ENCODE results near the gene HECTD2.
"Not testable (repeated sequence)": the region's sequence is repeated elsewhere in the genome, so short reads cannot be mapped to it uniquely, and the experiment has no call there.

The HECTD2 gene

GRCh38 chr10:91412354-91413087 is 2.4 kb downstream of the HECTD2 start:
- no peak for DNase-seq

GRCh38 chr10:91415816-91416215 is 5.7 kb downstream of the HECTD2 start:
- no peak for DNase-seq

GRCh38 chr10:91416339-91416855 is 6.3 kb downstream of the HECTD2 start:
- DNase-seq: no peak

GRCh38 chr10:91418416-91418815 is 8.3 kb downstream of the HECTD2 start:
- no peak for DNase-seq

GRCh38 chr10:91420868-91421267 is 10.7 kb downstream of the HECTD2 start:
- DNase-seq: no peak

- no peak for DNase-seq
These were observed 12.8 kb downstream of the HECTD2 start for GRCh38 chr10:91422915-91423314.

GRCh38 chr10:91424016-91424415 is 13.9 kb downstream of the HECTD2 start:
- no peak for DNase-seq

GRCh38 chr10:91432175-91432574 is 22.0 kb downstream of the HECTD2 start:
- DNase-seq: no peak

GRCh38 chr10:91433620-91434019 is 23.5 kb downstream of the HECTD2 start:
- no peak for DNase-seq

- DNase-seq: no peak
These were observed 23.9 kb downstream of the HECTD2 start for GRCh38 chr10:91434041-91434440.

- no peak for DNase-seq
These were observed 25.1 kb downstream of the HECTD2 start for GRCh38 chr10:91435241-91435640.

- DNase-seq: not testable (repeated sequence)
These were observed 28.1 kb downstream of the HECTD2 start for GRCh38 chr10:91438228-91438627.

GRCh38 chr10:91444211-91445182 is 34.4 kb downstream of the HECTD2 start:
- DNase-seq: no peak

- no peak for DNase-seq
These were observed 41.9 kb downstream of the HECTD2 start for GRCh38 chr10:91452063-91452462.

GRCh38 chr10:91453535-91453934 is 43.4 kb downstream of the HECTD2 start:
- no peak for DNase-seq

- DNase-seq: not testable (repeated sequence)
These were observed 45.0 kb downstream of the HECTD2 start for GRCh38 chr10:91455135-91455534.

- no peak for DNase-seq
These were observed 50.5 kb downstream of the HECTD2 start for GRCh38 chr10:91460681-91461080.

- DNase-seq: no peak
These were observed 52.3 kb downstream of the HECTD2 start for GRCh38 chr10:91462423-91462822.

GRCh38 chr10:91464500-91464899 is 54.4 kb downstream of the HECTD2 start:
- DNase-seq: no peak

- no peak for DNase-seq
These were observed 55.1 kb downstream of the HECTD2 start for GRCh38 chr10:91465261-91465660.

- DNase-seq: no peak
These were observed 57.0 kb downstream of the HECTD2 start for GRCh38 chr10:91467114-91467513.

GRCh38 chr10:91471602-91472001 is 61.5 kb downstream of the HECTD2 start:
- peak; percentile 0 for DNase-seq

GRCh38 chr10:91472911-91473310 is 62.8 kb downstream of the HECTD2 start:
- DNase-seq: no peak

GRCh38 chr10:91474009-91474408 is 63.9 kb downstream of the HECTD2 start:
- DNase-seq: no peak

All from NCI-H774 (cell line).